ENCODE data around the gene LIN7B. TPM values are rescaled to one million over a fixed set of nuclear protein-coding genes. Genes with fewer than 3 reads are reported as not detected.

Gene LIN7B
- total and polyA plus RNA-seq, 9 of the 15 experiments (the other 6 are each of a cell fraction or from before 2014, with no cell fraction given): 0.89 to 15.7 (median 4.0) TPM

DNA sequence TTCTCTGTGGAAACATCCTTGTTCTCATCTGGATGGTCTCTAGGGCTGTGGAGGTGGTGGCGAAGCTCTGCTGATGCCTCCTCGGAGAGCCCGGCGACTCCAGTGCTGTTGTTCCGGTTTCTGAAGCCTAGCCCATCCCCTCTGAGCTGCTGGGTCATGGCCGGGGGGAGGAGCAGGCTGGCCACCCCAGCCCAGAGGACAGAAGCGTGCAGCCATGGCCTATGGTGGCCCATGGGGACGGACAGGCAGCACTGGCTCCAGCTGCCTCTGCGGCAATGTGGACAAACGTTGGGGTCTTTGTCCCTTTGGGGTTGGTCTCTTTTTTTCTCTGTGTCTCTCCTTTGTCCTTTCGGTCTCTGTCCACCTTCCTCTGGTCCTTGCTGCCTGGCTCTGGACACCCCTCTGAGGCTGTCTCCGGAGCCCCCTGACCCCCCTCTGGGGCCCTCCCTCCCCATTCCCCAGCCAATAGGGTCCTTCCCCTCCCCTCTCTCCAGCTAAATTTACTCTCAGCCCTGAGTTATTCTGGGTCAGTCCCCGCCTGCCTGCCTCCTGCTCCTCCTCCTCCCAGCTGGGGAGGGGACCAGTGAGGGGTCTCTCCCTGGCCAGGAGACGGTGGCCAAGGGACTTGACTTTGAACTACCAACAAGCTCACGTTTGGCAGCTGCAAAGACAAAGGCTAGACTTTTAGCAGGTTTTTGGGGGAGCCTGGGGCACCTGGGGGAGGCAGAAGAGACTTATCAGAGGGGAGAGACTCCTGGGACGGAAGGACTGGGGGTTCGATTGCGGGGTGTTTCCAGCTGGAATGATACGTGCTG lies 41.0 kb downstream of the LIN7B start, which contains the start of gene HRC (continued):
- TF ChIP-seq, protein P1, sequence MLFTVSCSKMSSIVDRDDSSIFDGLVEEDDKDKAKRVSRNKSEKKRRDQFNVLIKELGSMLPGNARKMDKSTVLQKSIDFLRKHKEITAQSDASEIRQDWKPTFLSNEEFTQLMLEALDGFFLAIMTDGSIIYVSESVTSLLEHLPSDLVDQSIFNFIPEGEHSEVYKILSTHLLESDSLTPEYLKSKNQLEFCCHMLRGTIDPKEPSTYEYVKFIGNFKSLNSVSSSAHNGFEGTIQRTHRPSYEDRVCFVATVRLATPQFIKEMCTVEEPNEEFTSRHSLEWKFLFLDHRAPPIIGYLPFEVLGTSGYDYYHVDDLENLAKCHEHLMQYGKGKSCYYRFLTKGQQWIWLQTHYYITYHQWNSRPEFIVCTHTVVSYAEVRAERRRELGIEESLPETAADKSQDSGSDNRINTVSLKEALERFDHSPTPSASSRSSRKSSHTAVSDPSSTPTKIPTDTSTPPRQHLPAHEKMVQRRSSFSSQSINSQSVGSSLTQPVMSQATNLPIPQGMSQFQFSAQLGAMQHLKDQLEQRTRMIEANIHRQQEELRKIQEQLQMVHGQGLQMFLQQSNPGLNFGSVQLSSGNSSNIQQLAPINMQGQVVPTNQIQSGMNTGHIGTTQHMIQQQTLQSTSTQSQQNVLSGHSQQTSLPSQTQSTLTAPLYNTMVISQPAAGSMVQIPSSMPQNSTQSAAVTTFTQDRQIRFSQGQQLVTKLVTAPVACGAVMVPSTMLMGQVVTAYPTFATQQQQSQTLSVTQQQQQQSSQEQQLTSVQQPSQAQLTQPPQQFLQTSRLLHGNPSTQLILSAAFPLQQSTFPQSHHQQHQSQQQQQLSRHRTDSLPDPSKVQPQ (CRISPR knock-in tag; IDR thresholded peaks at IDR 0.05; ENCODE audit: borderline replicate concordance): no peak
- TF ChIP-seq NR1H2 (CRISPR knock-in tag; IDR thresholded peaks at IDR 0.05) (no peak), MEIS2 (IDR thresholded peaks at IDR 0.05; ENCODE audit: partially characterized antibody) (no peak), PHF8 (IDR thresholded peaks at IDR 0.05; ENCODE audit: borderline replicate concordance, low read length) (peak; percentile 85; the same call in 1 of the 2 replicates), ZFX (CRISPR knock-in tag; IDR thresholded peaks at IDR 0.05) (peak; percentile 68), ZNF436 (CRISPR knock-in tag; IDR thresholded peaks at IDR 0.05) (no peak), HCFC1 (IDR thresholded peaks at IDR 0.05; ENCODE audit: low read depth, low read length) (peak; percentile 34; the same call in 1 of the 2 replicates), NEUROD1 (IDR thresholded peaks at IDR 0.05; ENCODE audit: borderline replicate concordance, low read depth, low read length, partially characterized antibody) (no peak), ELF1 (tag; IDR thresholded peaks at IDR 0.05) (peak; percentile 72), BRD9 (IDR thresholded peaks at IDR 0.05; ENCODE audit: low read depth, partially characterized antibody) (peak; percentile 79), SNRNP70 (optimal IDR thresholded peaks at IDR 0.05; ENCODE audit: low read depth, low read length) (no peak), XRCC5 (IDR thresholded peaks at IDR 0.05; ENCODE audit: low read depth, low read length) (0 out of 2 replicates have a peak, but pooled peaks have one; percentile 11), NR2C2 (CRISPR knock-in tag; IDR thresholded peaks at IDR 0.05) (no peak), NR2C2 (tag; IDR thresholded peaks at IDR 0.05) (peak; percentile 78), GABPB1 (CRISPR knock-in tag; IDR thresholded peaks at IDR 0.05) (no peak; the same call in 1 of the 2 replicates), SIX5 (IDR thresholded peaks at IDR 0.05; ENCODE audit: borderline replicate concordance in 1 of 2, insufficient read depth in 1 of 2, low read depth in 1 of 2, low read length in 2 of 2) (no peak), ZNF717 (CRISPR knock-in tag; IDR thresholded peaks at IDR 0.05) (no peak)
- TF ChIP-seq, protein P2, sequence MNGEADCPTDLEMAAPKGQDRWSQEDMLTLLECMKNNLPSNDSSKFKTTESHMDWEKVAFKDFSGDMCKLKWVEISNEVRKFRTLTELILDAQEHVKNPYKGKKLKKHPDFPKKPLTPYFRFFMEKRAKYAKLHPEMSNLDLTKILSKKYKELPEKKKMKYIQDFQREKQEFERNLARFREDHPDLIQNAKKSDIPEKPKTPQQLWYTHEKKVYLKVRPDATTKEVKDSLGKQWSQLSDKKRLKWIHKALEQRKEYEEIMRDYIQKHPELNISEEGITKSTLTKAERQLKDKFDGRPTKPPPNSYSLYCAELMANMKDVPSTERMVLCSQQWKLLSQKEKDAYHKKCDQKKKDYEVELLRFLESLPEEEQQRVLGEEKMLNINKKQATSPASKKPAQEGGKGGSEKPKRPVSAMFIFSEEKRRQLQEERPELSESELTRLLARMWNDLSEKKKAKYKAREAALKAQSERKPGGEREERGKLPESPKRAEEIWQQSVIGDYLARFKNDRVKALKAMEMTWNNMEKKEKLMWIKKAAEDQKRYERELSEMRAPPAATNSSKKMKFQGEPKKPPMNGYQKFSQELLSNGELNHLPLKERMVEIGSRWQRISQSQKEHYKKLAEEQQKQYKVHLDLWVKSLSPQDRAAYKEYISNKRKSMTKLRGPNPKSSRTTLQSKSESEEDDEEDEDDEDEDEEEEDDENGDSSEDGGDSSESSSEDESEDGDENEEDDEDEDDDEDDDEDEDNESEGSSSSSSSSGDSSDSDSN (IDR thresholded peaks at IDR 0.05; ENCODE audit: borderline replicate concordance in 1 of 2, low read depth in 2 of 2, low read length in 2 of 2): no peak
- TF ChIP-seq, protein P3, sequence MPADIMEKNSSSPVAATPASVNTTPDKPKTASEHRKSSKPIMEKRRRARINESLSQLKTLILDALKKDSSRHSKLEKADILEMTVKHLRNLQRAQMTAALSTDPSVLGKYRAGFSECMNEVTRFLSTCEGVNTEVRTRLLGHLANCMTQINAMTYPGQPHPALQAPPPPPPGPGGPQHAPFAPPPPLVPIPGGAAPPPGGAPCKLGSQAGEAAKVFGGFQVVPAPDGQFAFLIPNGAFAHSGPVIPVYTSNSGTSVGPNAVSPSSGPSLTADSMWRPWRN (IDR thresholded peaks at IDR 0.05; ENCODE audit: low read depth): 0 out of 2 replicates have a peak, but pooled peaks have one; percentile 6
- TF ChIP-seq, protein P4, sequence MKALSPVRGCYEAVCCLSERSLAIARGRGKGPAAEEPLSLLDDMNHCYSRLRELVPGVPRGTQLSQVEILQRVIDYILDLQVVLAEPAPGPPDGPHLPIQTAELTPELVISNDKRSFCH (CRISPR knock-in tag; IDR thresholded peaks at IDR 0.05): no peak
- TF ChIP-seq, protein P4 (tag; IDR thresholded peaks at IDR 0.05): no peak
